Measurements from ENCODE around the gene ZNF345.

The ZNF345 gene

DNA sequence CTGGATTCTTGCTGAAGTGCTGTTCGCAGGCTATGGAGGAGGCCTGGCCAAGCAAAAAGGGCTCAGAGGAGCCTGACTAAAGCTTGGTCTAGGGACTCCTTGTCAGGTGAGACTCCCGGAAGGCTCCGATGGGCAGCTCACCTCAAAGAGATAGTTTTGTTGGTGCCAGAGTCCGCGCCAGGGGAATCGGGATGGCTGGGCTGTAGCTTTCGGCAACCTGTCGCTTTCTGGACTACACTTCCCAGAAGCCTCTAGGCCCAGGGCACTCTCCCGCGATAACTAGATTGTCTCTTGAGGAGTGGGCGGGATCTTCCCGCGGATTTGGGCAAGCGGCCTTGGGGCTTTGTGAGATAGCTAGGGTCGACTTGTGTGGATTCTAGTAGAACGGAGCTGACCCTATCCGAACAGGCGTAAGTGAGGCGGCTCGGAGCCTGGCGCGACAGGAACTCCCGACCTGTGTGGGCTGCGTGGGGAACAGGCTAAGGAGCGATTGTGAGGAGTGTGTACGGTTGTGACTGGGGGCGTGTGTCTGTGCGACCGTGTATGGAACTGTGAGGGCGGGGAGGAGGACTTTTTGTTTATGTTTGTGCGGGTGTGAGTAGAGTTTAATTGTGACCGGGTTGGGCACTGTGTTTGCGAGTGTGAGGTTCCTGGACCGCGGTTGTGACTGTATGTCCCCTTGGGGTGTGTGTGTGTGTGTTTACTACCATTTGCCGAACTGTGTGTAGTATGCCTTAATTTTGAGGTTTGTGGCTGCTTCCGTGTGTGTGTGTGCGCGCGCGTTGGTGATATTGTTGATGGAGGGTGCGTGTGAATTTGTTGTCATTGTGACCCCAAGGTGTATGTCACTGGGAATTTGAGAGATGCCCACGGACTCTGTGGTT is at the start of gene ZNF345:
Gene ZNF345, plus strand, starts transcription at position 318 of the 884 bp plus-strand sequence. CDS start 25,955 bp downstream, outside the sequence.
- peak within 1 kb of the TSS; percentile 98 for H3K4me3 ChIP-seq (ENCODE audit: low read depth, low read length)
- TF ChIP-seq, protein P1, sequence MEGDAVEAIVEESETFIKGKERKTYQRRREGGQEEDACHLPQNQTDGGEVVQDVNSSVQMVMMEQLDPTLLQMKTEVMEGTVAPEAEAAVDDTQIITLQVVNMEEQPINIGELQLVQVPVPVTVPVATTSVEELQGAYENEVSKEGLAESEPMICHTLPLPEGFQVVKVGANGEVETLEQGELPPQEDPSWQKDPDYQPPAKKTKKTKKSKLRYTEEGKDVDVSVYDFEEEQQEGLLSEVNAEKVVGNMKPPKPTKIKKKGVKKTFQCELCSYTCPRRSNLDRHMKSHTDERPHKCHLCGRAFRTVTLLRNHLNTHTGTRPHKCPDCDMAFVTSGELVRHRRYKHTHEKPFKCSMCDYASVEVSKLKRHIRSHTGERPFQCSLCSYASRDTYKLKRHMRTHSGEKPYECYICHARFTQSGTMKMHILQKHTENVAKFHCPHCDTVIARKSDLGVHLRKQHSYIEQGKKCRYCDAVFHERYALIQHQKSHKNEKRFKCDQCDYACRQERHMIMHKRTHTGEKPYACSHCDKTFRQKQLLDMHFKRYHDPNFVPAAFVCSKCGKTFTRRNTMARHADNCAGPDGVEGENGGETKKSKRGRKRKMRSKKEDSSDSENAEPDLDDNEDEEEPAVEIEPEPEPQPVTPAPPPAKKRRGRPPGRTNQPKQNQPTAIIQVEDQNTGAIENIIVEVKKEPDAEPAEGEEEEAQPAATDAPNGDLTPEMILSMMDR (IDR thresholded peaks at IDR 0.05; ENCODE audit: low read depth, low read length): no peak

DNA sequence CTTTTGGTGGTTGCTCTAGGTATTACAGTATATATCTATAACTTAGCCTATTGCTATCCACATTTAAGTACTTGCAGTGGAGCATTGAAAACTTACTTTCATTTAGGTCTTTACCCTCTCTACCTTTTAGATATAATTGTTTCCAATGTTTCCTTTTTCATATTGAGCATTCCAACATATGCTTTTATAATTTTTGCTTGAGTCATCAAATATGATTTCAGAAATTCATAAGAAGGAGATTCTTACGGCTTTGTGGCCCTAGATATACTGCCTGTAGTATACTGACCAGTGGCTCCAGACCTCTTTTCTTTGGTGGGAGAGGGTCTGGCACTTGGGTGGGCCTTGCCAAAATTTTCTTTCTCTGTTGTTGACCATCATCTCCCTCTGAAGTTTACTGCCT is 45.3 kb upstream of the ZNF345 start:
- H3K4me3 ChIP-seq (ENCODE audit: low read depth, low read length): no peak overlapping the region

DNA sequence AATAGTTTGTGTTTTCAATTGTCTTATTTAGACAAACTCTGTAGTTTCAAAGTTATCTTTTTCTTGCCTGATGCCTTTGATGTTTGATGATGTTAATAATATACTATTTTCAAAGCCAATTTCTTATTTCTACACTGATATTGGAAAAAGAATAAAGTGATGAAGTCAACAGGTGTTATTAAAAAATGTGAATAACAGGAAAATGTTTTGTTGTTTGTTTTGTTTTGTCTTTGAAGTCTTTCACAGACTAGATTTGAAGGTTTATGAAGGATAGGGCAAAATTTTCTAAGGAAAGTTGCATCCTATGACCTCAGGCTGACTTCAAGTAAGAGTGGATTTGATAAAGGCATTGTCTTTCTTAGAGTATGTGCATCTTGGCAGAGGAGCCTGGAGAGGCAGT is 43.6 kb upstream of the ZNF345 start:
- TF ChIP-seq, protein P1 (IDR thresholded peaks at IDR 0.05; ENCODE audit: low read depth, low read length): no peak
- H3K4me3 ChIP-seq (ENCODE audit: low read depth, low read length): no peak overlapping the region

More for the DNA sequence above, 45.3 kb upstream of the ZNF345 start:
- TF ChIP-seq, protein P1 (IDR thresholded peaks at IDR 0.05; ENCODE audit: low read depth, low read length): no peak

DNA sequence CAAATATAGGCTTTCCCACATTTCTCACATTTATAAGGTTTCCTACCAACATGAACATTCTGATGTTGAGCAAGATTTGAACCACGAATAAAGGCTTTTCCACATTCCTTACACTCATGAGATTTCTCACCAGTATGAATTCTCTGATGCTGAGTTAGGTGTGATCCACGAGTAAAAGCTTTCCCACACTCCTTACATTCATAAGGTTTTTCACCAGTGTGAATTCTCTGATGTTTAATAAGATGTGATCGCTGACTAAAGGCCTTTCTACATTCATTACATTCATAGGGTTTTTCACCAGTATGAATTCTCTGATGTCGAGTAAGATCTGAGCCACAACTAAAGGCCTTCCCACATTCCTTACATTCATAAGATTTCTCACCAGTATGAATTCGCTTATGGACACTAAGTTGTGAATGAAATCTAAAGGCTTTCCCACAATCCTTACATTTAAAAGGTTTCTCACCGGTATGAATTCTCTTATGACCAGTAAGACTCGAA is 31.5 kb upstream of the ZNF345 start:
- H3K4me3 ChIP-seq (ENCODE audit: low read depth, low read length): no peak overlapping the region
- TF ChIP-seq, protein P1 (IDR thresholded peaks at IDR 0.05; ENCODE audit: low read depth, low read length): no peak

DNA sequence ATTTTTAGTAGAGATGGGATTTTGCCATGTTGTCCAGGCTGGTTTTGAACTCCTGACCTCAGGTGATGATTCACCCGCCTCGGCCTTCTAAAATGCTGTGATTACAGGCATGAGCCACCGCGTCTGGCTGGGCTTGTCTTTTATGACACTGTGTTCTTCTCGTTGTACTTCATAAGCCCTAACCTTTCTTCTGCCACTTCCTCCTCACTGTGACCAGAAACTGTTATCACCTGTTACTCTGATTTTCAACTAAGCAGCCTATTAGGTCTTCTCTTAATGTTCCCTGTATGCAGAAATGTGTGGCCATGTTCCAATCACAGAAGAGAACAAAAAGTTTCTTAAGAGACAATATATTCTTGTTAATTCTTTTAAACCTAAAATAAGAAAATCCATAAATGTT is 28.9 kb upstream of the ZNF345 start:
- TF ChIP-seq, protein P1 (IDR thresholded peaks at IDR 0.05; ENCODE audit: low read depth, low read length): no peak
- no peak overlapping the region for H3K4me3 ChIP-seq (ENCODE audit: low read depth, low read length)

DNA sequence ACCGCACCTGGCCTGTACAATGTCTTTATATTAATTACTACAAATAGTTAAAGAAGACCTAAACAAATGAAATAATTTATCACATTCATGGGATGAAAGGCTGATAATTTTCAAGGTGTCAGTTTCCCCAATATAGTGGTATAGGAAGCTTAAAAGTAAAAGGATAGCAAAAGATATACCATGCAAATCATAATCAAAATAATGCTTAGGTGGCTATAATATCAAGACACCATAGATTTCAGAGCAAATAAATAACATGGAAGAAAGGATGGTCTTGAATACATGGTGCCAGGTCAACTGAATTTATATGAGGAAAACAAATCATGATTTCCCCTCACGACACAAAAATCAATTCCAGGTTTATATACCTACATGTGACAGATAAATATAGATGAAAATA is 17.2 kb upstream of the ZNF345 start:
- H3K4me3 ChIP-seq (ENCODE audit: low read depth, low read length): no peak overlapping the region
- TF ChIP-seq, protein P1 (IDR thresholded peaks at IDR 0.05; ENCODE audit: low read depth, low read length): no peak
